H9 (cell line): Measurements from ENCODE around the gene FRAT2. TPM values are rescaled to one million over a fixed set of nuclear protein-coding genes. Genes with fewer than 3 reads are reported as not detected.
A peak's percentile ranks its signal among the peaks of the same experiment; 100 is the strongest.

Experiments used
- DNase-seq: peaks from one replicate; pipeline ENCODE4 v3.0.0-alpha.2; 2017
- H2AFZ ChIP-seq: one replicate; pipeline ENCODE4 v1.6.1; 2013; ENCODE audit warnings: mild to moderate bottlenecking, low read length, control low read depth, moderate library complexity
- H2AK5ac ChIP-seq: 2 replicates; pipeline ENCODE4 v1.6.1; 2013; ENCODE audit warnings: low read length, control low read depth, mixed read lengths; ENCODE audit not compliant: insufficient read length
- H2BK120ac ChIP-seq: one replicate; pipeline ENCODE4 v1.6.1; 2013; ENCODE audit warnings: low read depth, mild to moderate bottlenecking, low read length, control low read depth, inconsistent platforms; ENCODE audit not compliant: poor library complexity, severe bottlenecking
- H2BK12ac ChIP-seq: 2 replicates; pipeline ENCODE4 v1.6.1; 2013; ENCODE audit warnings: low read length, control low read depth, mixed read lengths, low read depth; ENCODE audit not compliant: insufficient read length
- H2BK15ac ChIP-seq: 2 replicates; pipeline ENCODE4 v1.6.1; 2013; ENCODE audit warnings: low read depth, low read length, control low read depth
- H2BK20ac ChIP-seq: one replicate; pipeline ENCODE4 v1.6.1; 2013; ENCODE audit warnings: low read depth, mild to moderate bottlenecking, low read length, control low read depth, inconsistent platforms; ENCODE audit not compliant: poor library complexity, severe bottlenecking
- H2BK5ac ChIP-seq: 2 replicates; pipeline ENCODE4 v1.6.1; 2013; ENCODE audit warnings: low read length, control low read depth, mixed read lengths; ENCODE audit not compliant: insufficient read length
- H3K14ac ChIP-seq: 2 replicates; pipeline ENCODE4 v1.6.1; 2013; ENCODE audit warnings: low read length, control low read depth; ENCODE audit not compliant: insufficient read depth
- H3K18ac ChIP-seq: 2 replicates; pipeline ENCODE4 v1.6.1; 2013; ENCODE audit warnings: low read depth, mild to moderate bottlenecking, mixed read lengths, low read length, control low read depth; ENCODE audit not compliant: insufficient read length
- H3K23ac ChIP-seq: 2 replicates; pipeline ENCODE4 v1.6.1; 2013; ENCODE audit warnings: low read length, control low read depth, mixed read lengths, low read depth; ENCODE audit not compliant: insufficient read length
- H3K23me2 ChIP-seq: 2 replicates; pipeline ENCODE4 v1.6.1; 2013; ENCODE audit warnings: low read depth, mild to moderate bottlenecking, mixed read lengths, low read length, control low read depth; ENCODE audit not compliant: insufficient read length, poor library complexity, severe bottlenecking
- H3K27ac ChIP-seq: 2 replicates; pipeline ENCODE4 v1.5.1; 2013; ENCODE audit warnings: low read length, control low read depth, mixed read lengths, low read depth; ENCODE audit not compliant: insufficient read length
- H3K27me3 ChIP-seq: 2 replicates; pipeline ENCODE4 v1.6.1; 2013; ENCODE audit warnings: low read length, control low read depth, inconsistent platforms; ENCODE audit not compliant: insufficient read depth
- H3K4ac ChIP-seq: 2 replicates; pipeline ENCODE4 v1.6.1; 2013; ENCODE audit warnings: low read depth, mild to moderate bottlenecking, control low read depth, inconsistent platforms, low read length, moderate library complexity
- H3K4me1 ChIP-seq: 2 replicates; pipeline ENCODE4 v1.6.1; 2013; ENCODE audit warnings: low read length, control low read depth, inconsistent platforms; ENCODE audit not compliant: insufficient read depth
- H3K4me2 ChIP-seq: 2 replicates; pipeline ENCODE4 v1.6.1; 2013; ENCODE audit warnings: low read length, control low read depth, mixed read lengths; ENCODE audit not compliant: insufficient read length, insufficient read depth
- H3K56ac ChIP-seq: 2 replicates; pipeline ENCODE4 v1.6.1; 2013; ENCODE audit warnings: low read depth, mild to moderate bottlenecking, mixed read lengths, low read length, control low read depth; ENCODE audit not compliant: insufficient read length
- H3K79me1 ChIP-seq: 2 replicates; pipeline ENCODE4 v1.6.1; 2013; ENCODE audit warnings: low read depth, mild to moderate bottlenecking, moderate library complexity, low read length, control low read depth, inconsistent platforms; ENCODE audit not compliant: insufficient read depth, poor library complexity, severe bottlenecking
- H3K79me2 ChIP-seq: 2 replicates; pipeline ENCODE4 v1.6.1; 2013; ENCODE audit warnings: low read length, control low read depth, inconsistent platforms; ENCODE audit not compliant: insufficient read depth
- H3K9ac ChIP-seq: 2 replicates; pipeline ENCODE4 v1.6.1; 2013; ENCODE audit warnings: low read length, control low read depth, mixed read lengths; ENCODE audit not compliant: insufficient read length; ENCODE audit errors: extremely low read depth
- H3K9me3 ChIP-seq: one replicate; pipeline ENCODE4 v1.6.1; 2013; ENCODE audit warnings: low read depth, low read length, inconsistent platforms; ENCODE audit not compliant: control insufficient read depth
- H3T11ph ChIP-seq: one replicate; pipeline ENCODE4 v1.6.1; 2013; ENCODE audit warnings: mild to moderate bottlenecking, low read length, control low read depth, inconsistent platforms
- H4K20me1 ChIP-seq: one replicate; pipeline ENCODE4 v1.6.1; 2013; ENCODE audit not compliant: control insufficient read depth, insufficient read length, insufficient read depth
- H4K5ac ChIP-seq: 2 replicates; pipeline ENCODE4 v1.6.1; 2013; ENCODE audit warnings: low read depth, mild to moderate bottlenecking, mixed read lengths, low read length, control low read depth; ENCODE audit not compliant: insufficient read length
- H4K8ac ChIP-seq: replicated peaks from 2 replicates; pipeline ENCODE4 v1.6.1; 2013; ENCODE audit warnings: low read length, control low read depth, mixed read lengths, low read depth; ENCODE audit not compliant: insufficient read length
- H4K91ac ChIP-seq: 2 replicates; pipeline ENCODE4 v1.6.1; 2013; ENCODE audit warnings: low read depth, mild to moderate bottlenecking, moderate library complexity, mixed read lengths, low read length, control low read depth; ENCODE audit not compliant: insufficient read length
- H3K27ac Mint-ChIP-seq, 3 experiments: 2 replicates in 2 of 3; 3 replicates in 1 of 3; pipeline ENCODE4 v1.8.0; 2020 to 2021; ENCODE audit warnings: mixed read lengths in 3 of 3, mild to moderate bottlenecking in 1 of 3, moderate library complexity in 1 of 3
- H3K27me3 Mint-ChIP-seq: 2 replicates; pipeline ENCODE4 v1.8.0; 2021; ENCODE audit warnings: low read depth, mild to moderate bottlenecking, moderate library complexity, mixed read lengths
- H3K36me3 Mint-ChIP-seq, 3 experiments: 2 replicates in 2 of 3; 3 replicates in 1 of 3; pipeline ENCODE4 v1.8.0; 2020 to 2021; ENCODE audit warnings: low read depth in 3 of 3, mixed read lengths in 3 of 3; ENCODE audit not compliant: insufficient read depth in 1 of 3
- H3K4me1 Mint-ChIP-seq, 2 experiments: 2 replicates each; pipeline ENCODE4 v1.8.0; 2020; ENCODE audit warnings: mixed read lengths in 2 of 2
- H3K4me3 Mint-ChIP-seq, 2 experiments: 2 replicates in 1 of 2; 3 replicates in 1 of 2; pipeline ENCODE4 v1.8.0; 2020 to 2021; ENCODE audit warnings: mild to moderate bottlenecking in 2 of 2, mixed read lengths in 2 of 2, moderate library complexity in 1 of 2
- H3K9me3 Mint-ChIP-seq, 2 experiments: 2 replicates in 1 of 2; 3 replicates in 1 of 2; pipeline ENCODE4 v1.8.0; 2020; ENCODE audit warnings: mild to moderate bottlenecking in 2 of 2, mixed read lengths in 2 of 2, moderate library complexity in 1 of 2
- CTCF ChIP-seq: fragments of 200-600 bp; sonication (generic); conservative IDR thresholded peaks from 3 replicates; pipeline ENCODE4 v1.8.0; 2021; ENCODE audit warnings: antibody characterized with exemption, mild to moderate bottlenecking
- WGBS: extraction: QIAGEN DNeasy Blood & Tissue Kit; methylation state at CpG from one replicate; pipeline ENCODE4 v1.1.7; 2013; ENCODE audit warnings: missing lambda C conversion rate, low lambda C conversion rate, mixed read lengths; ENCODE audit not compliant: insufficient read length; ENCODE audit errors: extremely low coverage; 5-methylcytosine and 5-hydroxymethylcytosine counted together
- total RNA-seq: library from RNA; stranded (reverse); gene quantifications from 2 replicates; pipeline ENCODE4 v1.2.1, GENCODE V29; 2021

The FRAT2 gene
- total RNA-seq, 1 experiment from 2014 or later, result 129 TPM

- Mint-ChIP-seq H3K4me3 (peak overlapping the region; percentile 95 to 96), H3K27ac (peak overlapping the region; percentile 78 to 98 (median 92)), H3K27me3 (no peaks in the 10 kb centered on the region; the same call in 1 of the 2 replicates), H3K4me1 (peaks cover 56 to 64% of the 10 kb centered on the region in 2 experiments), H3K9me3 (peaks cover 2 to 3% of the 10 kb centered on the region in 2 experiments; a peak in 1 of 5 replicates), H3K36me3 (peaks cover 17 to 55% (median 48%) of the 10 kb centered on the region in 3 experiments)
- H2BK5ac ChIP-seq, result no peak overlapping the region
- no CpG with 5 or more reads among the region's 18 CpGs for WGBS
- peaks cover 11% of the 10 kb centered on the region for H3K4me1 ChIP-seq
- peaks cover 4% of the 10 kb centered on the region for H3K79me1 ChIP-seq
- H3K18ac ChIP-seq, result no peak overlapping the region
- no peak overlapping the region for H2AFZ ChIP-seq
- H3K27me3 ChIP-seq, result no peaks in the 10 kb centered on the region
- no peak overlapping the region for H2AK5ac ChIP-seq
- no peak overlapping the region for H2BK20ac ChIP-seq
- H3K4ac ChIP-seq, result no peak overlapping the region
- H4K5ac ChIP-seq, result no peak overlapping the region
- no peak overlapping the region for H2BK120ac ChIP-seq
- peak overlapping the region; percentile 80 for H3K4me2 ChIP-seq
- H3K14ac ChIP-seq, result peak overlapping the region; percentile 16; the same call in 1 of the 2 replicates
- H3K23me2 ChIP-seq, result peaks cover 20% of the 10 kb centered on the region
- H2BK15ac ChIP-seq, result no peak overlapping the region
- H2BK12ac ChIP-seq, result no peak overlapping the region
- H3K56ac ChIP-seq, result no peak overlapping the region
- no peaks in the 10 kb centered on the region for H3K9me3 ChIP-seq
- peak overlapping the region; percentile 60 for H3K9ac ChIP-seq
- DNase-seq, result peak; percentile 55
- no peaks in the 10 kb centered on the region for H4K20me1 ChIP-seq
- TF ChIP-seq CTCF, result no peak
- H3K27ac ChIP-seq, result peak overlapping the region; percentile 3
- H3K79me2 ChIP-seq, result peaks cover 11% of the 10 kb centered on the region; the same call in 1 of the 2 replicates
- no peak overlapping the region for H3K23ac ChIP-seq
- no peak overlapping the region for H4K8ac ChIP-seq
- no peak overlapping the region for H4K91ac ChIP-seq
- H3T11ph ChIP-seq, result no peak overlapping the region
Observed at GRCh38 chr10:97332591-97333350, 1.8 kb downstream of the FRAT2 start.
